Measurements from ENCODE around the gene TST. TPM values are rescaled to one million over a fixed set of nuclear protein-coding genes. Genes with fewer than 3 reads are reported as not detected.

The TST gene
- polyA plus RNA-seq, 2 of the 4 experiments (the other 2 are of a cell fraction) = 43.2 to 50.1 TPM

DNA sequence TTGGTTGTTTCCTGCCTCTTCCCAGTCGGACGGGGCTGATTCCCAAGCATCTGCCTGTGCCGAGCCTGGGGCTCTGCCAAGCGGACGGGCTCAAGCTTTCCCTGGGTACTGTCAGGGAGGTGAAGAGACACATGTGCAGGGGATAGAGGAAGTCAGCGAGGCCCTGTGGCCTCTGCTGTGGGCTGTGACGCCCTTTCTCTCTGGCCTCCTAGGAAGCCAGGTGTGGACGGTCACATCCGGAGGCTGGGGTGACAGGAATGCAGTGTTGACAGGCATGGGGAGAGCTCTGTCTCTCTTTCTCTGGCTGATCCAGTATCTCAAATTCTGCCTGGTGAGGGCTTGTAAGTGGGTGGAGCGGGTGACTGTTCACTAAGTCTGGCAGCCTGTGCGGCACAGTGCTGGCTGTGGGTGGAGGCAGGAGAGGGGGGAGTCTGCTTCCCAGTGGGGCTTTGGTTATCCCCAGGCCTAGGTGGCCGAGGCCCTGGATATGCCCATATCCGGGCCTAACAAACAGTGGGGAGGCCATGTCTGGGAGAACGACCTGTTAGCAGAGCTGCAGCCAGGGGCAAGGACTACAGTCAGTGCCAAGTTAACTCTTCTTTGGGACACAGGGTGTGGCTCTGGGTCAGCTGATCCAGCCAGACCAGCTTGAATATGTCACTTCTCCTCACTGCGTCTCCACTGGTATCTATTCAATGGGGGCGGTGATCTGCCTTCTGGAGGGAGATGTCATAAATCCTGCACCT, 34.2 kb upstream of the TST start:
- WGBS (ENCODE audit: missing lambda C conversion rate) = 90% methylated on average over 10 of the region's 16 CpGs
- CTCF ChIA-PET = interaction anchor here (1.5 to 1.6 kb wide), 2 partner anchors 9 to 146 kb away, joined by 3 to 5 read pairs; no protein-coding TSS in a partner anchor
- no peak overlapping the region for H3K27ac ChIP-seq
- H3K9me3 ChIP-seq = no peaks in the 10 kb centered on the region
- ATAC-seq = no peak
- DNase-seq (ENCODE audit: low read depth in 1 of 2, low spot score in 1 of 2) = no peak
- TF ChIP-seq, protein P1, sequence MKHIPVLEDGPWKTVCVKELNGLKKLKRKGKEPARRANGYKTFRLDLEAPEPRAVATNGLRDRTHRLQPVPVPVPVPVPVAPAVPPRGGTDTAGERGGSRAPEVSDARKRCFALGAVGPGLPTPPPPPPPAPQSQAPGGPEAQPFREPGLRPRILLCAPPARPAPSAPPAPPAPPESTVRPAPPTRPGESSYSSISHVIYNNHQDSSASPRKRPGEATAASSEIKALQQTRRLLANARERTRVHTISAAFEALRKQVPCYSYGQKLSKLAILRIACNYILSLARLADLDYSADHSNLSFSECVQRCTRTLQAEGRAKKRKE (CRISPR knock-in tag; IDR thresholded peaks at IDR 0.05; ENCODE audit: low read depth) = no peak
- TF ChIP-seq, protein P2, sequence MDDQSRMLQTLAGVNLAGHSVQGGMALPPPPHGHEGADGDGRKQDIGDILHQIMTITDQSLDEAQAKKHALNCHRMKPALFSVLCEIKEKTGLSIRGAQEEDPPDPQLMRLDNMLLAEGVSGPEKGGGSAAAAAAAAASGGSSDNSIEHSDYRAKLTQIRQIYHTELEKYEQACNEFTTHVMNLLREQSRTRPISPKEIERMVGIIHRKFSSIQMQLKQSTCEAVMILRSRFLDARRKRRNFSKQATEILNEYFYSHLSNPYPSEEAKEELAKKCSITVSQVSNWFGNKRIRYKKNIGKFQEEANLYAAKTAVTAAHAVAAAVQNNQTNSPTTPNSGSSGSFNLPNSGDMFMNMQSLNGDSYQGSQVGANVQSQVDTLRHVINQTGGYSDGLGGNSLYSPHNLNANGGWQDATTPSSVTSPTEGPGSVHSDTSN (IDR thresholded peaks at IDR 0.05) = no peak
- TF ChIP-seq CEBPB (IDR thresholded peaks at IDR 0.05) (no peak), CBX2 (IDR thresholded peaks at IDR 0.05; ENCODE audit: borderline replicate concordance, low read depth) (no peak), BHLHE40 (IDR thresholded peaks at IDR 0.05; ENCODE audit: low read depth, low read length) (no peak), FOSL2 (IDR thresholded peaks at IDR 0.05) (no peak), FOSL2 (CRISPR knock-in tag; IDR thresholded peaks at IDR 0.05) (no peak)
- H3K4me3 ChIP-seq = no peak overlapping the region
- FAIRE-seq = no peak
- no peak overlapping the region for H3K4me2 ChIP-seq
- POLR2A ChIA-PET = no interaction called here
- H3K4me1 ChIP-seq = peaks cover 14% of the 10 kb centered on the region; the same call in 2 of the 3 replicates

DNA sequence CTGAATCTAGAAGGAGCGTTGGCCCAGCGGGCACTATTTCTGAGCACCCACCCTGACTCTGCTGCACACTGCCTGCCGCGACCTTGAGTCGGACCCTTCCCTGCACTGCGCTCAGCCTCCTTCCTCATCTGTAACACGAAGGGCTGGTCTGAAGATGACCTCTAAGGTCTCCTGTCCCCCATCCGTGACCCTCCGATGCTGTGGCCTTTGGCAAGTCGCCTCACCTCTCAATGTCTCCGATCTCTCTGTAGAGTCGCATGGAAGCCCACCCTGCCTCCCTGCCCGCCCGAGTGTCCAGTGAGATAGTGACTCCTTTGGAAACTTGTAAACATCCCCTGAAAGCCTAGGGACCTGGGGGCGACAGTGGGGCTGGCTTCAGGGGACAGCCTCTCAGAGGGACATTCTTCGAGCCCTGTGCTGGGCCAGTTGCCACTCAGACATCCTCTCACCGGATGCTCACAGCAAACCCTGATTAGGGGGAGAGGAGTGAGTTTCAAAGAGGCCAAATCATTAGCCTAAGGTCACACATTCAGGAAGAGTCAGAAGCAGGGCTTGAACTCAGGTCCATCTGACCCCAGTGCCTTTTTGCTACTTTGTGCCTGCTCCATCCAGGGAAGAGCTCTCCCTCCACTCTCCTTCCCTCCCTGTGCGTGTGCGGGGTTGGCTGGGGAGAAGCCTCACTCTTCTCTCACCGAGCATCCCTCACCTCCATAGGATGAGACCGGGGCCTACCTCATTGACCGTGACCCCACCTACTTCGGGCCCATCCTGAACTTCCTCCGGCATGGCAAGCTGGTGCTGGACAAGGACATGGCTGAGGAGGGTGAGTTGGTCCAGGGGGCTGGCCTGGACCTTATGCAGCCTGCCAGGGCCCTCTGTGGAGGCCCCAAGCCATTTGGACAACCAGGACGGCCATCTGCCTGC, 33.4 kb upstream of the TST start:
- no peak for DNase-seq (ENCODE audit: low read depth in 1 of 2, low spot score in 1 of 2)
- POLR2A ChIA-PET = interaction anchor here (1.5 kb wide), 1 partner anchor 17 kb away, joined by 6 read pairs; no protein-coding TSS in a partner anchor
- peak overlapping the region; percentile 90 for H3K4me2 ChIP-seq
- 87% methylated on average over 16 of the region's 25 CpGs for WGBS (ENCODE audit: missing lambda C conversion rate)
- TF ChIP-seq ESRRA (IDR thresholded peaks at IDR 0.05; ENCODE audit: borderline replicate concordance, low read length) (no peak), POLR2A (IDR thresholded peaks at IDR 0.05; ENCODE audit: low read length) (no peak), NR3C1 (IDR thresholded peaks at IDR 0.05) (no peak), KDM1A (IDR thresholded peaks at IDR 0.05; ENCODE audit: low read depth) (no peak), RARB (CRISPR knock-in tag; IDR thresholded peaks at IDR 0.05) (no peak), ZC3H11A (IDR thresholded peaks at IDR 0.05) (no peak)
- H3K27ac ChIP-seq = peak overlapping the region; percentile 86 to 96
- peaks cover 14% of the 10 kb centered on the region; the same call in 2 of the 3 replicates for H3K4me1 ChIP-seq
- H3K9me3 ChIP-seq = no peaks in the 10 kb centered on the region
- FAIRE-seq = no peak
- peak overlapping the region; percentile 89 for H3K4me3 ChIP-seq
- ATAC-seq = no peak
- CTCF ChIA-PET = interaction anchor here (1.2 to 1.6 kb wide), 3 partner anchors 8 to 197 kb away, joined by 3 to 5 read pairs (median 4); no protein-coding TSS in a partner anchor

DNA sequence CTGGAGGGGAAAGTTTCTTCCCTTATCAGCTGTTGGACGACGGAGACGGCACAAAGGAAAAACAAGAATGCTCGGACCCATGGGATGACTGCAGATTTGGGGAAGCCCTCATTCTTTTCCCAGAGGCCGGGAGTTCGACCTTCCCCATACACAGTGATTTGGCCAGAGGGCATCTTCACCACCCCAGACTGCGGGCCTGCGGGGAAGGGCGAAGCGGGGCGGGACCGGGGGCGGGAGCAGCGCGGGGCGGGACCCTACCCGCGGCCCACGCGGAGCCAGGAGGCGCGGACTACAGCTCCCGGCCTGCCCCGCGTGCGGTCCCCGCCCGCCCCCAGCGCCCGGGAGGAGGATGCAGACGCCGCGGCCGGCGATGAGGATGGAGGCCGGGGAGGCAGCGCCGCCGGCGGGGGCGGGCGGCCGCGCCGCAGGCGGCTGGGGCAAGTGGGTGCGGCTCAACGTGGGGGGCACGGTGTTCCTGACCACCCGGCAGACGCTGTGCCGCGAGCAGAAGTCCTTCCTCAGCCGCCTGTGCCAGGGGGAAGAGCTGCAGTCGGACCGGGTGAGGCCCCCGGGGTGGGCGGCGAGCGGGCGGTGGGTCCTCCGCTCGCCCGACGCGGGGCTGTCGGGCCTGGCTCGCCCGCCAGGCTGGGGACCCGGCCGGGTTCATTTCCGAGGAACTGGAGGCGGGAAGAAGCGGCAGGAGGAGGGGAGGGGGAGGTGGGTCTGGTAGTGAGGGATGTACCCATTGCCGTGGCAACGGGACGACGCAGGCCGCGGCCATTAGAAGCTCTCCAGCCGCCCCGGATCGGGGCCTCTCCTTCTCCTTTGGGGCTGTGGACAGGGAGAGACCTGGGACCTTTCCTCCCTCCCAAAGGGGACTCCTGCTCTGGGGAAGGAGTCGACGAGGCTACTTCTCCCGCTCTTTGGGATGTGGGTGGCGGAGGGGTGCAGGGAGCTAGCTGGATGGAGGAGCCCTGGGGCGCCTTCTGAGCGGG, 32.4 kb upstream of the TST start, which contains the start of gene KCTD17:
Gene KCTD17 (plus strand): TSS at position 352 of the 995 bp plus-strand sequence. CDS start 19 bp downstream, at position 371.
- no peak for FAIRE-seq
- Histone ChIP-seq H3K4me1 (peaks cover 14% of the 10 kb centered on the region; the same call in 2 of the 3 replicates), H3K4me3 (peak within 1 kb of the TSS; percentile 89), H3K27ac (peak within 1 kb of the TSS; percentile 86 to 96), H3K9me3 (no peaks in the 10 kb centered on the region), H3K4me2 (peak within 1 kb of the TSS; percentile 90)
- 40% methylated on average over 7 of the region's 89 CpGs for WGBS (ENCODE audit: missing lambda C conversion rate)
- POLR2A ChIA-PET = interaction anchor here (0.8 to 1.5 kb wide), 3 partner anchors 18 to 148 kb away, joined by 3 to 6 read pairs (median 3); no protein-coding TSS in a partner anchor
- CTCF ChIA-PET = interaction anchor here (0.9 to 1.2 kb wide), 3 partner anchors 29 to 196 kb away, joined by 3 to 4 read pairs (median 4); no protein-coding TSS in a partner anchor
- ATAC-seq = peak; percentile 96 to 98
- TF ChIP-seq RAD21 (conservative IDR thresholded peaks at IDR 0.05 in 1 of 2, IDR thresholded peaks at IDR 0.05 in 1 of 2) (no peak), JUN (IDR thresholded peaks at IDR 0.05) (peak in 1 of 2 experiments; percentile 46; a peak in 2 of 5 replicates), ZFP36 (IDR thresholded peaks at IDR 0.05; ENCODE audit: borderline replicate concordance, partially characterized antibody) (no peak), NPAS2 (CRISPR knock-in tag; IDR thresholded peaks at IDR 0.05; ENCODE audit: borderline replicate concordance) (no peak), PHF8 (IDR thresholded peaks at IDR 0.05; ENCODE audit: borderline replicate concordance, low read depth) (peak; percentile 54; the same call in 1 of the 2 replicates), POLR2A (IDR thresholded peaks at IDR 0.05; ENCODE audit: low read length) (peak; percentile 50), NFE2L2 (conservative IDR thresholded peaks at IDR 0.05; ENCODE audit: low read length) (no peak), KDM1A (IDR thresholded peaks at IDR 0.05; ENCODE audit: low read depth) (no peak), CEBPB (IDR thresholded peaks at IDR 0.05) (no peak)
- TF ChIP-seq, protein P1 (CRISPR knock-in tag; IDR thresholded peaks at IDR 0.05; ENCODE audit: low read depth) = no peak
- DNase-seq (ENCODE audit: low read depth in 1 of 2, low spot score in 1 of 2) = peak; percentile 53 to 77
